HG03196 (cell line): ENCODE measurements around the gene SDR39U1.
A peak's percentile ranks its signal among the peaks of the same experiment; 100 is the strongest.

ENCODE experiments used
- ATAC-seq: cut with Tn5 transposase; IDR thresholded peaks from one replicate; pipeline ENCODE4 v1.9.1; 2021; ENCODE audit not compliant: unreplicated experiment

The SDR39U1 gene

GRCh38 chr14:24430143-24430681 lies 12.4 kb downstream of the SDR39U1 start:
- ATAC-seq: peak; percentile 53

- ATAC-seq: peak; percentile 82
Observed at GRCh38 chr14:24429395-24430142, 13.0 kb downstream of the SDR39U1 start, which contains the start of the genes CBLN3 and KHNYN. CBLN3 (minus strand) TSS chr14:24429668; CDS start chr14:24429054, 614 bp downstream. KHNYN (plus strand) TSS chr14:24429954; CDS start chr14:24430731, 777 bp downstream.

- ATAC-seq: no peak
Observed at GRCh38 chr14:24428628-24429394, 13.8 kb downstream of the SDR39U1 start.

GRCh38 chr14:24427537-24428508 lies 14.8 kb downstream of the SDR39U1 start:
- ATAC-seq: no peak

- ATAC-seq: no peak
Observed at GRCh38 chr14:24426912-24427536, 15.6 kb downstream of the SDR39U1 start.

- no peak for ATAC-seq
Observed at GRCh38 chr14:24426150-24426911, 16.2 kb downstream of the SDR39U1 start.

GRCh38 chr14:24425704-24426103 lies 16.9 kb downstream of the SDR39U1 start:
- ATAC-seq: no peak

- no peak for ATAC-seq
Observed at GRCh38 chr14:24422694-24423601, 19.6 kb downstream of the SDR39U1 start.

GRCh38 chr14:24422261-24422660 lies 20.3 kb downstream of the SDR39U1 start:
- no peak for ATAC-seq

GRCh38 chr14:24418492-24418873 lies 24.1 kb downstream of the SDR39U1 start:
- no peak for ATAC-seq

GRCh38 chr14:24417832-24418491 lies 24.6 kb downstream of the SDR39U1 start:
- ATAC-seq: no peak

GRCh38 chr14:24416932-24417619 lies 25.5 kb downstream of the SDR39U1 start:
- no peak for ATAC-seq

GRCh38 chr14:24416254-24416931 lies 26.2 kb downstream of the SDR39U1 start:
- no peak for ATAC-seq

- no peak for ATAC-seq
Observed at GRCh38 chr14:24415421-24416253, 26.9 kb downstream of the SDR39U1 start.

GRCh38 chr14:24414732-24415420 lies 27.7 kb downstream of the SDR39U1 start:
- no peak for ATAC-seq
